ENCODE results near the gene PDXP. TPM values are rescaled to one million over a fixed set of nuclear protein-coding genes. Genes with fewer than 3 reads are reported as not detected.

Gene PDXP
- polyA plus RNA-seq, 1 donor (not counting 4 experiments of a cell fraction or from before 2014, with no cell fraction given) = 5.2 TPM

- Histone ChIP-seq H2AFZ (ENCODE audit: control insufficient read depth, low read length) (no peak overlapping the region), H3K36me3 (ENCODE audit: control insufficient read depth in 2 of 2, extremely low read depth in 1 of 2, insufficient read depth in 2 of 2, low read length in 2 of 2) (peaks cover 13 to 28% of the 10 kb centered on the region in 2 experiments), H3K9ac (ENCODE audit: control insufficient read depth, extremely low read depth, insufficient read depth, low read length) (peak overlapping the region; percentile 58), H3K9me3 (ENCODE audit: control insufficient read depth, low read depth, low read length) (no peaks in the 10 kb centered on the region), H3K9me1 (ENCODE audit: control insufficient read depth, extremely low read depth, insufficient read depth, low read length) (peaks cover 2% of the 10 kb centered on the region), H3K79me2 (ENCODE audit: control insufficient read depth, insufficient read depth, low read length) (peaks cover 11% of the 10 kb centered on the region), H4K20me1 (ENCODE audit: control insufficient read depth, extremely low read depth, insufficient read depth, low read length) (peaks cover 7% of the 10 kb centered on the region), H3K4me1 (ENCODE audit: control insufficient read depth, extremely low read depth, insufficient read depth, low read length) (peaks cover 45% of the 10 kb centered on the region), H3K27me3 (ENCODE audit: control insufficient read depth, extremely low read depth, insufficient read depth, low read length) (no peaks in the 10 kb centered on the region), H3K4me3 (ENCODE audit: control insufficient read depth in 2 of 3, extremely low read depth in 1 of 3, insufficient read depth in 2 of 3, low read depth in 1 of 3, low read length in 3 of 3) (peak overlapping the region in 1 of 3 experiments; percentile 29), H3K27ac (ENCODE audit: control insufficient read depth, insufficient read depth, low read length) (peak overlapping the region; percentile 58), H3K4me2 (ENCODE audit: control insufficient read depth, extremely low read depth, insufficient read depth, low read depth, low read length) (peak overlapping the region; percentile 31)
- no peak for DNase-seq (ENCODE audit: low read depth, low spot score)
- dilution Hi-C loops (cut with MboI; ENCODE audit: extremely low pct_ligation_motif_present, low sequenced_read_pairs) = no loop called here
- peak; percentile 17 for FAIRE-seq
- TF ChIP-seq, protein P1, sequence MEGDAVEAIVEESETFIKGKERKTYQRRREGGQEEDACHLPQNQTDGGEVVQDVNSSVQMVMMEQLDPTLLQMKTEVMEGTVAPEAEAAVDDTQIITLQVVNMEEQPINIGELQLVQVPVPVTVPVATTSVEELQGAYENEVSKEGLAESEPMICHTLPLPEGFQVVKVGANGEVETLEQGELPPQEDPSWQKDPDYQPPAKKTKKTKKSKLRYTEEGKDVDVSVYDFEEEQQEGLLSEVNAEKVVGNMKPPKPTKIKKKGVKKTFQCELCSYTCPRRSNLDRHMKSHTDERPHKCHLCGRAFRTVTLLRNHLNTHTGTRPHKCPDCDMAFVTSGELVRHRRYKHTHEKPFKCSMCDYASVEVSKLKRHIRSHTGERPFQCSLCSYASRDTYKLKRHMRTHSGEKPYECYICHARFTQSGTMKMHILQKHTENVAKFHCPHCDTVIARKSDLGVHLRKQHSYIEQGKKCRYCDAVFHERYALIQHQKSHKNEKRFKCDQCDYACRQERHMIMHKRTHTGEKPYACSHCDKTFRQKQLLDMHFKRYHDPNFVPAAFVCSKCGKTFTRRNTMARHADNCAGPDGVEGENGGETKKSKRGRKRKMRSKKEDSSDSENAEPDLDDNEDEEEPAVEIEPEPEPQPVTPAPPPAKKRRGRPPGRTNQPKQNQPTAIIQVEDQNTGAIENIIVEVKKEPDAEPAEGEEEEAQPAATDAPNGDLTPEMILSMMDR (optimal IDR thresholded peaks at IDR 0.05 in 1 of 3, IDR thresholded peaks at IDR 0.05 in 1 of 3, conservative IDR thresholded peaks at IDR 0.05 in 1 of 3; ENCODE audit: extremely low read depth in 1 of 3, insufficient read depth in 2 of 3, low read length in 3 of 3) = no peak
- no peak for TF ChIP-seq EZH2 (IDR thresholded peaks at IDR 0.05; ENCODE audit: low read length)
Measured at GRCh38 chr22:37690407-37690806, 31.9 kb downstream of the PDXP start.

- Histone ChIP-seq H3K27me3 (ENCODE audit: control insufficient read depth, extremely low read depth, insufficient read depth, low read length) (no peaks in the 10 kb centered on the region), H3K9me1 (ENCODE audit: control insufficient read depth, extremely low read depth, insufficient read depth, low read length) (peaks cover 2% of the 10 kb centered on the region), H3K36me3 (ENCODE audit: control insufficient read depth in 2 of 2, extremely low read depth in 1 of 2, insufficient read depth in 2 of 2, low read length in 2 of 2) (peaks cover 13 to 28% of the 10 kb centered on the region in 2 experiments), H3K4me3 (ENCODE audit: control insufficient read depth in 2 of 3, extremely low read depth in 1 of 3, insufficient read depth in 2 of 3, low read depth in 1 of 3, low read length in 3 of 3) (no peak overlapping the region), H4K20me1 (ENCODE audit: control insufficient read depth, extremely low read depth, insufficient read depth, low read length) (peaks cover 7% of the 10 kb centered on the region), H3K79me2 (ENCODE audit: control insufficient read depth, insufficient read depth, low read length) (peaks cover 11% of the 10 kb centered on the region), H2AFZ (ENCODE audit: control insufficient read depth, low read length) (no peak overlapping the region), H3K9me3 (ENCODE audit: control insufficient read depth, low read depth, low read length) (no peaks in the 10 kb centered on the region), H3K27ac (ENCODE audit: control insufficient read depth, insufficient read depth, low read length) (peak overlapping the region; percentile 58), H3K4me1 (ENCODE audit: control insufficient read depth, extremely low read depth, insufficient read depth, low read length) (peaks cover 39% of the 10 kb centered on the region), H3K9ac (ENCODE audit: control insufficient read depth, extremely low read depth, insufficient read depth, low read length) (peak overlapping the region; percentile 58), H3K4me2 (ENCODE audit: control insufficient read depth, extremely low read depth, insufficient read depth, low read depth, low read length) (peak overlapping the region; percentile 31)
- DNase-seq (ENCODE audit: low read depth, low spot score) (peak; percentile 57), FAIRE-seq (peak; percentile 96)
- TF ChIP-seq, protein P1 (optimal IDR thresholded peaks at IDR 0.05 in 1 of 3, IDR thresholded peaks at IDR 0.05 in 1 of 3, conservative IDR thresholded peaks at IDR 0.05 in 1 of 3; ENCODE audit: extremely low read depth in 1 of 3, insufficient read depth in 2 of 3, low read length in 3 of 3) = no peak
- no peak for TF ChIP-seq EZH2 (IDR thresholded peaks at IDR 0.05; ENCODE audit: low read length)
- dilution Hi-C loops (cut with MboI; ENCODE audit: extremely low pct_ligation_motif_present, low sequenced_read_pairs) = no loop called here
Measured at GRCh38 chr22:37690901-37691504, 32.5 kb downstream of the PDXP start.

All from keratinocyte (primary cell).